HepG2 (cell line): ENCODE results near the gene HOXA10. TPM values are rescaled to one million over a fixed set of nuclear protein-coding genes. Genes with fewer than 3 reads are reported as not detected.

Experiments used
- ARHGAP35 ChIP-seq: sonication (generic); formaldehyde crosslinking; IDR thresholded peaks from 2 replicates; pipeline ENCODE4 v1.9.0; 2022; ENCODE audit warnings: mild to moderate bottlenecking, inconsistent platforms, moderate library complexity, missing genetic modification reagents, borderline replicate concordance
- CENPT ChIP-seq: sonication (generic); formaldehyde crosslinking; IDR thresholded peaks from 2 replicates; pipeline ENCODE4 v1.8.0; 2022; ENCODE audit warnings: low read depth, mild to moderate bottlenecking, moderate library complexity, missing genetic modification reagents
- DMAP1 ChIP-seq: IDR thresholded peaks from 2 replicates; pipeline ENCODE4 v1.6.1; 2016
- EP300 ChIP-seq, 3 experiments: sonication (generic) in 1 of 3; formaldehyde crosslinking in 1 of 3; IDR thresholded peaks; 2 replicates each; pipeline versions ENCODE4 v1.5.1 to v1.6.1; 2011 to 2020; ENCODE audit warnings: low read depth in 2 of 3, low read length in 2 of 3, borderline replicate concordance in 1 of 3, improper control_type of control experiment in 1 of 3, mild to moderate bottlenecking in 1 of 3, missing genetic modification reagents in 1 of 3, moderate library complexity in 1 of 3
- GTF3A ChIP-seq: sonication (generic); formaldehyde crosslinking; conservative IDR thresholded peaks from 2 replicates; pipeline ENCODE4 v1.4.0; 2020; ENCODE audit warnings: mild to moderate bottlenecking, missing genetic modification reagents
- HDAC1 ChIP-seq: sonication (generic); formaldehyde crosslinking; IDR thresholded peaks from 2 replicates; pipeline ENCODE4 v1.5.1; 2020; ENCODE audit warnings: mild to moderate bottlenecking, missing genetic modification reagents
- MTF2 ChIP-seq: sonication (generic); formaldehyde crosslinking; IDR thresholded peaks from 2 replicates; pipeline ENCODE4 v1.5.0; 2020; ENCODE audit warnings: missing genetic modification reagents, borderline replicate concordance
- NPAS2 ChIP-seq: sonication (generic); formaldehyde crosslinking; IDR thresholded peaks from 2 replicates; pipeline ENCODE4 v1.8.0; 2022; ENCODE audit warnings: mild to moderate bottlenecking, missing genetic modification reagents, borderline replicate concordance
- PHF21A ChIP-seq: sonication (generic); formaldehyde crosslinking; IDR thresholded peaks from 2 replicates; pipeline ENCODE4 v1.5.0; 2020; ENCODE audit warnings: mild to moderate bottlenecking, missing genetic modification reagents
- RFXAP ChIP-seq: sonication (generic); formaldehyde crosslinking; IDR thresholded peaks from 2 replicates; pipeline ENCODE4 v1.4.0; 2020; ENCODE audit warnings: missing genetic modification reagents, borderline replicate concordance
- RXRB ChIP-seq: IDR thresholded peaks from 2 replicates; pipeline ENCODE4 v1.6.1; 2016; ENCODE audit warnings: borderline replicate concordance, missing genetic modification reagents, missing compliant biosample characterization
- SIN3B ChIP-seq: fragments of 150-350 bp; IDR thresholded peaks from 2 replicates; pipeline ENCODE4 v1.6.1; 2014; ENCODE audit warnings: low read length
- THYN1 ChIP-seq: sonication (generic); formaldehyde crosslinking; IDR thresholded peaks from 2 replicates; pipeline ENCODE4 v1.8.1; 2023; ENCODE audit warnings: low read depth, mild to moderate bottlenecking, moderate library complexity, missing genetic modification reagents, borderline replicate concordance
- ZC3H13 ChIP-seq: sonication (generic); formaldehyde crosslinking; IDR thresholded peaks from 2 replicates; pipeline ENCODE4 v1.8.1; 2023; ENCODE audit warnings: mild to moderate bottlenecking, missing genetic modification reagents, moderate library complexity
- ZNF101 ChIP-seq: sonication (generic); formaldehyde crosslinking; IDR thresholded peaks from 2 replicates; pipeline ENCODE4 v1.4.0; 2020; ENCODE audit warnings: mild to moderate bottlenecking, low read depth, missing genetic modification reagents, borderline replicate concordance
- ZNF607 ChIP-seq: sonication (generic); formaldehyde crosslinking; IDR thresholded peaks from 2 replicates; pipeline ENCODE4 v1.5.1; 2020; ENCODE audit warnings: missing genetic modification reagents, mild to moderate bottlenecking, borderline replicate concordance
- ZNF749 ChIP-seq: sonication (generic); formaldehyde crosslinking; IDR thresholded peaks from 2 replicates; pipeline ENCODE4 v1.8.0; 2022; ENCODE audit warnings: mild to moderate bottlenecking, missing genetic modification reagents, moderate library complexity, borderline replicate concordance
- ZNF775 ChIP-seq: sonication (generic); formaldehyde crosslinking; IDR thresholded peaks from 2 replicates; pipeline ENCODE4 v1.4.0; 2020; ENCODE audit warnings: missing genetic modification reagents, mild to moderate bottlenecking, moderate library complexity, borderline replicate concordance
- polyA plus RNA-seq, 8 experiments: library from polyadenylated mRNA; depleted of rRNA in 3 of 8; stranded (reverse) in 7 of 8; unstranded in 1 of 8; fragments of >200 nt; fragmentation: Illumina TruSeq in 4 of 8; extraction: Trizol in 4 of 8; gene quantifications; 2 replicates each; pipeline versions ENCODE4 v1.2.1 to v1.2.3, GENCODE V29; 2011 to 2016; ENCODE audit warnings: low read depth in 4 of 8, missing spikeins in 1 of 8, mixed read lengths in 1 of 8; ENCODE audit not compliant: insufficient read depth in 1 of 8
- total RNA-seq, 5 experiments: library from RNA; depleted of rRNA; stranded (reverse); fragments of >200 nt; fragmentation: Illumina TruSeq; extraction: Trizol; gene quantifications; 2 replicates each; pipeline ENCODE4 v1.2.3, GENCODE V29; 2016; ENCODE audit warnings: low read depth in 1 of 5
- TF ChIP-seq, protein P1 (sequence below): sonication (generic); formaldehyde crosslinking; IDR thresholded peaks from 2 replicates; pipeline ENCODE4 v1.5.1; 2020; ENCODE audit warnings: mild to moderate bottlenecking, missing genetic modification reagents
- TF ChIP-seq, protein P2 (sequence below): IDR thresholded peaks from 2 replicates; pipeline ENCODE4 v1.6.1; 2012; ENCODE audit warnings: inconsistent platforms
- TF ChIP-seq, protein P3 (sequence below): sonication (generic); formaldehyde crosslinking; IDR thresholded peaks from 2 replicates; pipeline ENCODE4 v1.5.0; 2020; ENCODE audit warnings: mild to moderate bottlenecking, missing genetic modification reagents, moderate library complexity
- TF ChIP-seq, protein P4 (sequence below): sonication (generic); formaldehyde crosslinking; conservative IDR thresholded peaks from 2 replicates; pipeline ENCODE4 v1.4.0; 2020; ENCODE audit warnings: missing genetic modification reagents

Gene HOXA10
- total and polyA plus RNA-seq, 2 of the 13 experiments (the other 11 are each of a cell fraction or from before 2014, with no cell fraction given), result not detected

- TF ChIP-seq, protein P1, sequence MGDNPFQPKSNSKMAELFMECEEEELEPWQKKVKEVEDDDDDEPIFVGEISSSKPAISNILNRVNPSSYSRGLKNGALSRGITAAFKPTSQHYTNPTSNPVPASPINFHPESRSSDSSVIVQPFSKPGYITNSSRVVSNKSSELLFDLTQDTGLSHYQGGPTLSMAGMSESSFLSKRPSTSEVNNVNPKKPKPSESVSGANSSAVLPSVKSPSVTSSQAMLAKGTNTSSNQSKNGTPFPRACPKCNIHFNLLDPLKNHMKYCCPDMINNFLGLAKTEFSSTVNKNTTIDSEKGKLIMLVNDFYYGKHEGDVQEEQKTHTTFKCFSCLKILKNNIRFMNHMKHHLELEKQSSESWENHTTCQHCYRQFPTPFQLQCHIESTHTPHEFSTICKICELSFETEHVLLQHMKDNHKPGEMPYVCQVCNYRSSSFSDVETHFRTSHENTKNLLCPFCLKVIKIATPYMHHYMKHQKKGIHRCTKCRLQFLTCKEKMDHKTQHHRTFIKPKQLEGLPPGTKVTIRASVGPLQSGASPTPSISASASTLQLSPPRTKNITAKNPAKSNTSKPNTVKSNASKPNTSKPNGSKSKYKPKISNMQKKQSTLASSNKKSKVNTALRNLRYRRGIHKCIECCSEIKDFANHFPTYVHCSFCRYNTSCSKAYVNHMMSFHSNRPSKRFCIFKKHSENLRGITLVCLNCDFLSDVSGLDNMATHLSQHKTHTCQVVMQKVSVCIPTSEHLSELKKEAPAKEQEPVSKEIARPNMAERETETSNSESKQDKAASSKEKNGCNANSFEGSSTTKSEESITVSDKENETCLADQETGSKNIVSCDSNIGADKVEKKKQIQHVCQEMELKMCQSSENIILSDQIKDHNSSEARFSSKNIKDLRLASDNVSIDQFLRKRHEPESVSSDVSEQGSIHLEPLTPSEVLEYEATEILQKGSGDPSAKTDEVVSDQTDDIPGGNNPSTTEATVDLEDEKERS (CRISPR knock-in tag), result no peak
- TF ChIP-seq ZNF101, result no peak
- TF ChIP-seq HDAC1, result peak; percentile 29; the same call in 1 of the 2 replicates
- TF ChIP-seq EP300 (IDR thresholded peaks at IDR 0.05; ENCODE audit: low read depth in 2 of 2, low read length in 2 of 2), result no peak
- no peak for TF ChIP-seq EP300 (CRISPR knock-in tag; IDR thresholded peaks at IDR 0.05; ENCODE audit: borderline replicate concordance)
- no peak for TF ChIP-seq THYN1 (CRISPR knock-in tag)
- TF ChIP-seq RXRB (CRISPR knock-in tag), result 0 out of 2 replicates have a peak, but pooled peaks have one; percentile 4
- TF ChIP-seq RFXAP (CRISPR knock-in tag), result no peak
- TF ChIP-seq ARHGAP35, result no peak; the same call in 1 of the 2 replicates
- TF ChIP-seq PHF21A, result no peak
- TF ChIP-seq CENPT (CRISPR knock-in tag), result no peak
- no peak for TF ChIP-seq SIN3B
- no peak for TF ChIP-seq ZNF607 (CRISPR knock-in tag)
- no peak for TF ChIP-seq NPAS2 (CRISPR knock-in tag)
- no peak for TF ChIP-seq GTF3A
- TF ChIP-seq, protein P2, sequence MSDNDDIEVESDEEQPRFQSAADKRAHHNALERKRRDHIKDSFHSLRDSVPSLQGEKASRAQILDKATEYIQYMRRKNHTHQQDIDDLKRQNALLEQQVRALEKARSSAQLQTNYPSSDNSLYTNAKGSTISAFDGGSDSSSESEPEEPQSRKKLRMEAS, result peak; percentile 62
- no peak for TF ChIP-seq MTF2 (CRISPR knock-in tag)
- no peak for TF ChIP-seq ZNF775 (CRISPR knock-in tag)
- no peak for TF ChIP-seq ZC3H13 (CRISPR knock-in tag)
- TF ChIP-seq, protein P3, sequence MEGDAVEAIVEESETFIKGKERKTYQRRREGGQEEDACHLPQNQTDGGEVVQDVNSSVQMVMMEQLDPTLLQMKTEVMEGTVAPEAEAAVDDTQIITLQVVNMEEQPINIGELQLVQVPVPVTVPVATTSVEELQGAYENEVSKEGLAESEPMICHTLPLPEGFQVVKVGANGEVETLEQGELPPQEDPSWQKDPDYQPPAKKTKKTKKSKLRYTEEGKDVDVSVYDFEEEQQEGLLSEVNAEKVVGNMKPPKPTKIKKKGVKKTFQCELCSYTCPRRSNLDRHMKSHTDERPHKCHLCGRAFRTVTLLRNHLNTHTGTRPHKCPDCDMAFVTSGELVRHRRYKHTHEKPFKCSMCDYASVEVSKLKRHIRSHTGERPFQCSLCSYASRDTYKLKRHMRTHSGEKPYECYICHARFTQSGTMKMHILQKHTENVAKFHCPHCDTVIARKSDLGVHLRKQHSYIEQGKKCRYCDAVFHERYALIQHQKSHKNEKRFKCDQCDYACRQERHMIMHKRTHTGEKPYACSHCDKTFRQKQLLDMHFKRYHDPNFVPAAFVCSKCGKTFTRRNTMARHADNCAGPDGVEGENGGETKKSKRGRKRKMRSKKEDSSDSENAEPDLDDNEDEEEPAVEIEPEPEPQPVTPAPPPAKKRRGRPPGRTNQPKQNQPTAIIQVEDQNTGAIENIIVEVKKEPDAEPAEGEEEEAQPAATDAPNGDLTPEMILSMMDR, result peak; percentile 68
- TF ChIP-seq ZNF749, result no peak
- TF ChIP-seq DMAP1 (CRISPR knock-in tag), result no peak
- TF ChIP-seq, protein P4, sequence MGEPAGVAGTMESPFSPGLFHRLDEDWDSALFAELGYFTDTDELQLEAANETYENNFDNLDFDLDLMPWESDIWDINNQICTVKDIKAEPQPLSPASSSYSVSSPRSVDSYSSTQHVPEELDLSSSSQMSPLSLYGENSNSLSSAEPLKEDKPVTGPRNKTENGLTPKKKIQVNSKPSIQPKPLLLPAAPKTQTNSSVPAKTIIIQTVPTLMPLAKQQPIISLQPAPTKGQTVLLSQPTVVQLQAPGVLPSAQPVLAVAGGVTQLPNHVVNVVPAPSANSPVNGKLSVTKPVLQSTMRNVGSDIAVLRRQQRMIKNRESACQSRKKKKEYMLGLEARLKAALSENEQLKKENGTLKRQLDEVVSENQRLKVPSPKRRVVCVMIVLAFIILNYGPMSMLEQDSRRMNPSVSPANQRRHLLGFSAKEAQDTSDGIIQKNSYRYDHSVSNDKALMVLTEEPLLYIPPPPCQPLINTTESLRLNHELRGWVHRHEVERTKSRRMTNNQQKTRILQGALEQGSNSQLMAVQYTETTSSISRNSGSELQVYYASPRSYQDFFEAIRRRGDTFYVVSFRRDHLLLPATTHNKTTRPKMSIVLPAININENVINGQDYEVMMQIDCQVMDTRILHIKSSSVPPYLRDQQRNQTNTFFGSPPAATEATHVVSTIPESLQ (CRISPR knock-in tag), result no peak
Observed at GRCh38 chr7:27129729-27130539, 44.2 kb downstream of the HOXA10 start (continued).
